Psoas muscle (tissue), 8 donors: ENCODE data around the gene ARMC10. TPM values are rescaled to one million over a fixed set of nuclear protein-coding genes. Genes with fewer than 3 reads are reported as not detected.

Experiments
- ATAC-seq, 4 donors: fragments of 200-7000 bp; cut with Tn5 transposase; one replicate each; pipeline ENCODE4 v1.9.1; 2020; ENCODE audit warnings: moderate library complexity in 3 of 4, mild to moderate bottlenecking in 2 of 4
- DNase-seq, 2 donors: peaks; one replicate each; pipeline ENCODE4 v3.0.0-alpha.2; 2020
- H3K27ac ChIP-seq: fragments of 200-600 bp; one replicate; pipeline ENCODE4 v1.8.0; 2022
- H3K27me3 ChIP-seq, 3 donors: fragments of 200-600 bp in 1 of 3; one replicate each; pipeline versions ENCODE4 v1.6.1 to v1.8.0; 2013 to 2022; ENCODE audit warnings: low read length in 2 of 3, mild to moderate bottlenecking in 2 of 3, moderate library complexity in 1 of 3; ENCODE audit not compliant: insufficient read depth in 3 of 3
- H3K36me3 ChIP-seq, 2 donors: fragments of 200-600 bp in 1 of 2; one replicate each; pipeline versions ENCODE4 v1.6.1 to v1.8.0; 2013 to 2022; ENCODE audit warnings: low read depth in 1 of 2, mild to moderate bottlenecking in 1 of 2, moderate library complexity in 1 of 2; ENCODE audit not compliant: insufficient read depth in 1 of 2
- H3K4me1 ChIP-seq: fragments of 200-600 bp; one replicate; pipeline ENCODE4 v1.8.0; 2022
- H3K4me3 ChIP-seq: fragments of 200-600 bp; one replicate; pipeline ENCODE4 v1.8.0; 2022; ENCODE audit warnings: mild to moderate bottlenecking
- H3K9me3 ChIP-seq: fragments of 200-600 bp; one replicate; pipeline ENCODE4 v1.8.0; 2022
- WGBS, 3 donors: extraction: QIAGEN DNeasy Blood & Tissue Kit; methylation state at CpG; one replicate each; pipeline versions ENCODE4 v1.1.6 to v1.1.7; 2013; 5-methylcytosine and 5-hydroxymethylcytosine counted together
- intact Hi-C, 2 donors: fragments of 100-400 bp; cut with DNase I; formaldehyde crosslinking; loops; one replicate each; pipeline versions ENCODE4 v1.11.0 to v1.14.2; 2022
- polyA plus RNA-seq, 3 donors: library from polyadenylated mRNA; stranded (reverse); fragments of 200-250 nt; gene quantifications; one replicate each; pipeline ENCODE4 v1.2.3, GENCODE V29; 2013
- total RNA-seq, 4 donors: library from RNA; stranded (reverse); fragmentation: NEBNext Ultra II Directional in 2 of 4; extraction: Animal tissue kit (Norgen Biotek cat#: 25700) in 2 of 4; gene quantifications; one replicate each; pipeline versions ENCODE4 v1.2.1 to v1.2.4, GENCODE V29; 2021 to 2023
- TF ChIP-seq, protein P1 (sequence below): fragments of 200-600 bp; IDR thresholded peaks from one replicate; pipeline ENCODE4 v1.8.0; 2022; ENCODE audit warnings: antibody characterized with exemption
- donor health status: healthy with polysubstance abuse.
- donor health status: DM: no; HTN: no; CAD: no; lungs with moderate emphysema.
- donor health status: Bipolar disorder and iron deficiency.
- donor health status: healthy.
- donor health status: DM: yes; HTN: yes; CAD: no.
- donor health status: DM: no; HTN: no; CAD: no.
- donor health status: DM: no; HTN: no; CAD: no.
- donor health status: DM: yes; HTN: yes; CAD: no.

Gene ARMC10
- total and polyA plus RNA-seq, 7 donors, result 12.6 to 26.0 (median 23.9) TPM

DNA sequence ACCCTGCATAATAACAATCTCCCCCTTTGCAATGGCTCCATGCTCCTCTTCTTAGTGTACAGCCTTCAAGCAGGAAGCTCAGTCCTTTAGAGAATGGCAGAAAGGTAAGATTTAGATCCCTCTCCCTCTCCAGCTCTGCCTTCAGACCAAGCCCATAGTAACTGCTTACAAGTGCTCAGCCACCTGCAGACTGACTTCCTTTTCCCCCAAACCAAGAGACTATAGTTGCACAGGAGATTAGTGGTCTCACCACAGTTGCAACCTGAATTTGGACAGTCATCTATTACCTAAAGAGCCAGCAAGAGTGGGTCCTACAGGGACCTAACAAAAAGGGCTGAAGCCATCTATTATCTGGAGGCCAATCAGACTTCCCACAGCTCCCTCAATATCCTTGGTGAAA, 16.8 kb upstream of the ARMC10 start:
- DNase-seq (no peak), ATAC-seq (no peak)
- Histone ChIP-seq H3K27me3 (peaks cover 0 to 3% (median 0%) of the 10 kb centered on the region in 3 donors), H3K4me3 (no peak overlapping the region), H3K9me3 (no peaks in the 10 kb centered on the region), H3K36me3 (no peaks in the 10 kb centered on the region), H3K4me1 (no peaks in the 10 kb centered on the region), H3K27ac (no peak overlapping the region)
- intact Hi-C loops, result no loop called here
- TF ChIP-seq, protein P1, sequence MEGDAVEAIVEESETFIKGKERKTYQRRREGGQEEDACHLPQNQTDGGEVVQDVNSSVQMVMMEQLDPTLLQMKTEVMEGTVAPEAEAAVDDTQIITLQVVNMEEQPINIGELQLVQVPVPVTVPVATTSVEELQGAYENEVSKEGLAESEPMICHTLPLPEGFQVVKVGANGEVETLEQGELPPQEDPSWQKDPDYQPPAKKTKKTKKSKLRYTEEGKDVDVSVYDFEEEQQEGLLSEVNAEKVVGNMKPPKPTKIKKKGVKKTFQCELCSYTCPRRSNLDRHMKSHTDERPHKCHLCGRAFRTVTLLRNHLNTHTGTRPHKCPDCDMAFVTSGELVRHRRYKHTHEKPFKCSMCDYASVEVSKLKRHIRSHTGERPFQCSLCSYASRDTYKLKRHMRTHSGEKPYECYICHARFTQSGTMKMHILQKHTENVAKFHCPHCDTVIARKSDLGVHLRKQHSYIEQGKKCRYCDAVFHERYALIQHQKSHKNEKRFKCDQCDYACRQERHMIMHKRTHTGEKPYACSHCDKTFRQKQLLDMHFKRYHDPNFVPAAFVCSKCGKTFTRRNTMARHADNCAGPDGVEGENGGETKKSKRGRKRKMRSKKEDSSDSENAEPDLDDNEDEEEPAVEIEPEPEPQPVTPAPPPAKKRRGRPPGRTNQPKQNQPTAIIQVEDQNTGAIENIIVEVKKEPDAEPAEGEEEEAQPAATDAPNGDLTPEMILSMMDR, result no peak

DNA sequence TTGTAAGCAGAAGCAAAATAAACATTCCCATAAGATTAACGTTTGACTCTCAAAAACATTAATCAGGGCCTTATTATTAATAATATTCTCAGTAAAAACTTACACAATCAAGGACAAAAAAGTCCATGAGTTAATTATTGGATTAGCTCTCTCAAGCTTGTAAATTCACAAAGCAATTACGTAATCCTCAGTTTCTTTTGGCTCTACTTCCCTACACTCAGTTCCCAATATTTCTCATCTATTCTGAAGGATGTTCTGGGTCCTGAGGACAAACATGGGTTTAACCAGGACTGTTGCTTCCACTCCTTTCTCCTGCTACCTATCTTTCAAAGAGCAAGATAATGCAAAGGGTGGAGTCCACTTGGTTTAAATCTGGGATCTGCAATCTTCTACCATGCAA, 15.5 kb upstream of the ARMC10 start:
- DNase-seq (no peak), ATAC-seq (no peak)
- H3K27ac ChIP-seq, result no peak overlapping the region
- TF ChIP-seq, protein P1, result no peak
- WGBS, 3 donors, result 66 to 79% (median 72%) methylated on average over 2 of the region's 2 CpGs
- intact Hi-C loops, result no loop called here
- H3K4me1 ChIP-seq, result no peaks in the 10 kb centered on the region
- no peaks in the 10 kb centered on the region for H3K27me3 ChIP-seq
- no peaks in the 10 kb centered on the region for H3K36me3 ChIP-seq
- H3K4me3 ChIP-seq, result no peak overlapping the region
- no peaks in the 10 kb centered on the region for H3K9me3 ChIP-seq

DNA sequence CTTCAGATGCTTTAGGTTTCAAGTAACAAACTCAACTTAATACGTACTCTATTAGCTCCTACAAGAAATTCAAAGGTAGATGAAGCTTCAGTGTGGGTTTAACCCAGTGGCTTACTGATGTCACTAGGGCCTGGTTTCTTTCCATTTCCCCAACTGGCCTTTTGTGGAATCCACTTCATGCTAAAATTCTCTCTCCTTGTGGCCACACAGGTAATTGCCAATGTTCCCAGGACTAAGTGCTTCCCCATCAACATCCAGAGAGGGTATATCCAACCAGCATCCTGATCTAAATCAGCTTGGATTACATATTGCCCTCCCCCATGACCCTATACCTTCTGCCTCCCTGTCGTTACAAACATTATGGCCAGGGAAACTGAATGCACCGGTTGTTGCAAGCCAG, 11.0 kb upstream of the ARMC10 start:
- no peaks in the 10 kb centered on the region for H3K27me3 ChIP-seq
- H3K4me3 ChIP-seq, result no peak overlapping the region
- H3K9me3 ChIP-seq, result no peaks in the 10 kb centered on the region
- ATAC-seq, result no peak
- TF ChIP-seq, protein P1, result no peak
- no peaks in the 10 kb centered on the region for H3K36me3 ChIP-seq
- intact Hi-C loops, result loop anchor here in 1 of 2 donors (5.0 kb wide), 1 partner anchor 307 kb away; no protein-coding TSS in a partner anchor
- DNase-seq, result no peak
- no peaks in the 10 kb centered on the region for H3K4me1 ChIP-seq
- no peak overlapping the region for H3K27ac ChIP-seq
- WGBS, 3 donors, result 80 to 84% (median 82%) methylated on average over 3 of the region's 3 CpGs

DNA sequence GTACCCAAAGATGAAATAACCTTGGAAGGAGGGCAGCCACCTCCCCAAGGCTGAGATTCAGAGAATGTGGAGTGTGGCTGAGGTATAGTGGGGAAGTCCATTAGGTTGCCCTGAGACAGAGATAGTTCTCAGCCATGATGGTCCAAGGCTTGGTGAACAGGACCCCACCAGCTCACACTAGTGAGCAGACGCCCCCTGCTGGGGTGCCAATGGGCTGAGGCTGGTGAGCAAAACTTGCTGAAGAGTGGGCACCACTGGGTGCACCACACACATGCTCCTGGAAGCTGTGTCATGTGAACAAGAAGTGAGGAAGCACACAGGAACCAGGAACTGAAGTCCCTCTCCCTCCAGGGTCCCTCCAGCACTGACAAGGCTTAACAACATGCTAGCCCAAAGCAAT, 9.3 kb upstream of the ARMC10 start:
- Histone ChIP-seq H3K36me3 (no peaks in the 10 kb centered on the region), H3K9me3 (no peaks in the 10 kb centered on the region), H3K27me3 (no peaks in the 10 kb centered on the region), H3K27ac (no peak overlapping the region), H3K4me3 (no peak overlapping the region), H3K4me1 (no peaks in the 10 kb centered on the region)
- DNase-seq (peak in 1 of 2 donors; percentile 30), ATAC-seq (peak in 1 of 4 donors; percentile 55)
- intact Hi-C loops, result no loop called here
- 0 to 19% (median 7%) methylated on average over 1 of the region's 1 CpG for WGBS, 3 donors
- TF ChIP-seq, protein P1, result peak; percentile 30
